Sigmoid colon (tissue), 7 donors: Measurements from ENCODE around the gene TMEM253. TPM values are rescaled to one million over a fixed set of nuclear protein-coding genes. Genes with fewer than 3 reads are reported as not detected.
A peak's percentile ranks its signal among the peaks of the same experiment; 100 is the strongest.

Source experiments
- DNase-seq: peaks from one replicate; pipeline ENCODE4 v3.0.0-alpha.2; 2019
- H3K27ac ChIP-seq, 4 donors: fragments of 200-600 bp; sonication (generic); one replicate each; pipeline ENCODE4 v1.5.1; 2016 to 2019; ENCODE audit warnings: mild to moderate bottlenecking in 1 of 4
- H3K27me3 ChIP-seq, 3 donors: fragments of 200-600 bp; sonication (generic); one replicate each; pipeline ENCODE4 v1.5.1; 2019; ENCODE audit warnings: mild to moderate bottlenecking in 1 of 3
- H3K36me3 ChIP-seq, 4 donors: fragments of 200-600 bp; sonication (generic); one replicate each; pipeline ENCODE4 v1.5.1; 2016 to 2019
- H3K4me1 ChIP-seq, 4 donors: fragments of 200-600 bp; sonication (generic); one replicate each; pipeline ENCODE4 v1.5.1; 2017 to 2019
- H3K4me3 ChIP-seq, 4 donors: fragments of 200-600 bp; sonication (generic); one replicate each; pipeline ENCODE4 v1.5.1; 2017 to 2019; ENCODE audit warnings: mild to moderate bottlenecking in 2 of 4, moderate library complexity in 1 of 4
- H3K9me3 ChIP-seq, 4 donors: fragments of 200-600 bp in 3 of 4; sonication (generic) in 3 of 4; one replicate each; pipeline versions ENCODE4 v1.5.1 to v1.6.1; 2013 to 2019
- CTCF ChIP-seq, 4 experiments: fragments of 450-650 bp in 3 of 4; fragments of 200-600 bp in 1 of 4; IDR thresholded peaks; one replicate each; pipeline ENCODE4 v1.5.1; 2016 to 2019; ENCODE audit warnings: antibody characterized with exemption in 4 of 4, mild to moderate bottlenecking in 3 of 4, moderate library complexity in 2 of 4
- EP300 ChIP-seq, 4 donors: sonication (generic); formaldehyde crosslinking; IDR thresholded peaks; one replicate each; pipeline ENCODE4 v1.6.1; 2017; ENCODE audit warnings: antibody characterized with exemption in 4 of 4
- POLR2A ChIP-seq, 2 donors: fragments of 450-650 bp; IDR thresholded peaks; one replicate each; pipeline ENCODE4 v1.6.1; 2016; ENCODE audit warnings: antibody characterized with exemption in 2 of 2, mild to moderate bottlenecking in 2 of 2, moderate library complexity in 2 of 2
- POLR2AphosphoS5 ChIP-seq, 4 donors: sonication (generic); formaldehyde crosslinking; IDR thresholded peaks; one replicate each; pipeline ENCODE4 v1.6.1; 2017; ENCODE audit warnings: antibody characterized with exemption in 4 of 4
- WGBS, 2 donors: extraction: QIAGEN DNeasy Blood & Tissue Kit; methylation state at CpG; one replicate each; pipeline ENCODE4 v1.1.7; 2013; 5-methylcytosine and 5-hydroxymethylcytosine counted together
- intact Hi-C: fragments of 100-400 bp; cut with DNase I; formaldehyde crosslinking; loops from one replicate; pipeline ENCODE4 v1.15.1; 2023
- polyA plus RNA-seq, 3 donors: library from polyadenylated mRNA; stranded (reverse); fragments of 200-250 nt; gene quantifications; one replicate each; pipeline ENCODE4 v1.2.3, GENCODE V29; 2013
- total RNA-seq, 4 donors: library from RNA; depleted of rRNA; stranded (reverse); fragments of >200 nt; gene quantifications; one replicate each; pipeline ENCODE4 v1.1.0, GENCODE V29; 2016
- donor health status: healthy with polysubstance abuse.
- donor health status: Bipolar disorder and iron deficiency.
- donor health status: healthy.

The TMEM253 gene
- total and polyA plus RNA-seq, 7 donors = 1.1 to 28.4 (median 14.3) TPM; not detected in 3

- H3K27me3 ChIP-seq = no peaks in the 10 kb centered on the region
Observed at GRCh38 chr14:21091821-21092272, 9.0 kb upstream of the TMEM253 start.

GRCh38 chr14:21092273-21093011, 8.4 kb upstream of the TMEM253 start:
- TF ChIP-seq POLR2A (IDR thresholded peaks at IDR 0.05) (no peak), POLR2AphosphoS5 (IDR thresholded peaks at IDR 0.05) (peak in 3 of 4 donors; percentile 55 to 61 (median 59)), EP300 (IDR thresholded peaks at IDR 0.05) (no peak), CTCF (IDR thresholded peaks at IDR 0.05) (peak; percentile 100)
- Histone ChIP-seq H3K9me3 (no peaks in the 10 kb centered on the region), H3K27ac (peak overlapping the region; percentile 39 to 58 (median 56)), H3K27me3 (no peaks in the 10 kb centered on the region), H3K4me3 (no peak overlapping the region), H3K36me3 (peaks cover 0 to 54% (median 29%) of the 10 kb centered on the region in 4 donors), H3K4me1 (peaks cover 0 to 50% (median 44%) of the 10 kb centered on the region in 4 donors)
- WGBS, 2 donors = 39 to 46% methylated on average over 59 of the region's 59 CpGs
- intact Hi-C loops = loop anchor here (1.0 to 10.0 kb wide), 5 partner anchors 12 to 758 kb away; partner anchors contain the start of gene CCNB1IP1
- peak; percentile 91 for DNase-seq

More at GRCh38 chr14:21091821-21092272, 9.0 kb upstream of the TMEM253 start:
- H3K4me1 ChIP-seq = peaks cover 0 to 50% (median 44%) of the 10 kb centered on the region in 4 donors
- DNase-seq = no peak
- H3K27ac ChIP-seq = peak overlapping the region; percentile 39 to 58 (median 56)
- H3K4me3 ChIP-seq = no peak overlapping the region
- intact Hi-C loops = loop anchor here (1.0 to 10.0 kb wide), 5 partner anchors 12 to 757 kb away; partner anchors contain the start of gene CCNB1IP1
- no peaks in the 10 kb centered on the region for H3K9me3 ChIP-seq
- peaks cover 0 to 55% (median 29%) of the 10 kb centered on the region in 4 donors for H3K36me3 ChIP-seq
- whole genome bisulfite sequencing, 2 donors = 88 to 92% methylated on average over 42 of the region's 42 CpGs
- TF ChIP-seq POLR2AphosphoS5 (IDR thresholded peaks at IDR 0.05) (no peak), EP300 (IDR thresholded peaks at IDR 0.05) (no peak), CTCF (IDR thresholded peaks at IDR 0.05) (no peak), POLR2A (IDR thresholded peaks at IDR 0.05) (no peak)

- H3K36me3 ChIP-seq = peaks cover 0 to 52% (median 29%) of the 10 kb centered on the region in 4 donors
- intact Hi-C loops = loop anchor here (2.0 to 10.0 kb wide), 3 partner anchors 78 to 758 kb away; partner anchors contain the start of gene CCNB1IP1
- no peak for TF ChIP-seq EP300 (IDR thresholded peaks at IDR 0.05)
- no peak for DNase-seq
- H3K4me1 ChIP-seq = peaks cover 0 to 52% (median 48%) of the 10 kb centered on the region in 4 donors
- H3K9me3 ChIP-seq = no peaks in the 10 kb centered on the region
- H3K27ac ChIP-seq = peak overlapping the region in 2 of 4 donors; percentile 2 to 54
- whole genome bisulfite sequencing, 2 donors = 82 to 87% methylated on average over 36 of the region's 36 CpGs
- H3K27me3 ChIP-seq = no peaks in the 10 kb centered on the region
- H3K4me3 ChIP-seq = no peak overlapping the region
Observed at GRCh38 chr14:21093018-21093417, 7.8 kb upstream of the TMEM253 start.

GRCh38 chr14:21093769-21094681, 6.8 kb upstream of the TMEM253 start:
- Histone ChIP-seq H3K27me3 (no peaks in the 10 kb centered on the region), H3K4me1 (peaks cover 0 to 55% (median 50%) of the 10 kb centered on the region in 4 donors), H3K27ac (peak overlapping the region in 3 of 4 donors; percentile 42 to 98 (median 45)), H3K9me3 (no peaks in the 10 kb centered on the region), H3K36me3 (peaks cover 0 to 42% (median 26%) of the 10 kb centered on the region in 4 donors), H3K4me3 (no peak overlapping the region)
- WGBS, 2 donors = 64 to 73% methylated on average over 7 of the region's 7 CpGs
- DNase-seq = no peak
- TF ChIP-seq CTCF (IDR thresholded peaks at IDR 0.05) (peak in 1 of 4 experiments; percentile 24), EP300 (IDR thresholded peaks at IDR 0.05) (no peak)
- intact Hi-C loops = loop anchor here (2.0 to 10.0 kb wide), 3 partner anchors 79 to 759 kb away; partner anchors contain the start of gene CCNB1IP1
